HG03354 (cell line): ENCODE data around the gene INTS11.
A peak's percentile ranks its signal among the peaks of the same experiment; 100 is the strongest.
"Not testable (repeated sequence)": the region's sequence is repeated elsewhere in the genome, so short reads cannot be mapped to it uniquely, and the experiment has no call there.

Source experiments
- ATAC-seq: cut with Tn5 transposase; IDR thresholded peaks from one replicate; pipeline ENCODE4 v1.9.1; 2021; ENCODE audit warnings: mild to moderate bottlenecking; ENCODE audit not compliant: unreplicated experiment, poor library complexity, severe bottlenecking

Gene INTS11

GRCh38 chr1:1316199-1316598 is 8.3 kb downstream of the INTS11 start:
- not testable (repeated sequence) for ATAC-seq

DNA sequence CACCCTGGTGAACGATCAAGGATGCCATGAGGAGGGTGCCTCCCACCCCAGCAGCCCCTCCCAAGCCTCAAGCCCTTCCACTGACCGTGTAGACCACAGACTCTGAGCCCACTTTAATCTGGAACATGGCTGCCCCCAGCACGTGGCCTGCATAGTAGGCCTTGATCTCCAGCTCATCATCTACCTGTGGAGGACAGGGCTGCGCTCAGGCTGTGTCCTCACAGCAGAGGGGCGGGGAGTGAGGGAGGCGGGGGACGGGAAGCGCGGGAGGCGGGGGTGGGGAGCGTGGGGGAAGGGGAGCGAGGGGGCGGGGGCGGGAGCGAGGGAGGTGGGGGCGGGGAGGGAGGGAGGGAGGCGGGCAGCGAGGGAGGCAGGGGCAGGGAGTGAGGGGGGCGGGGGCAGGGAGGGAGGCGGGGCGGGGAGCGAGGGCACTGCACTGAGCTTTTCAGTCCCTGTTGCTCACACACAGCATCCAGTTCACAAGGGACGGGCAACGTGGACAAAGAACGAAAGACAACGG is 9.0 kb downstream of the INTS11 start:
- ATAC-seq = no peak

GRCh38 chr1:1314678-1315335 is 9.7 kb downstream of the INTS11 start:
- ATAC-seq = no peak

DNA sequence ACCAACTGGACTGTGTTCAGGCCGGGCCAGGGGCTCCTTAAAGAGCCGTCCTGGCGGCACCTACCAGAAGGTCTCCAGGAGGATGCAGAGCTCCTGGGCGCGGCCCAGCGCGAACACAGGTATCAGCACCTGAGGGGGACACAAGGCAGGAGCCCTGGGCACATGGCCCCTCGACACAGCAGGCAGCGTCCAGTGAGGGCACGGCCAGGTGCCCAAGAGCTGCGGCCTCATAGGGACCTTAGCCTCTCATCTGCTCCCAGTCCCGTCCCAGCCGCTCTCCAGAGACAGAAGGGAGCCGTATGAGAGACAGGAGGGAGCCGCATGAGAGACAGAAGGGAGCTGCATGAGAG is 10.2 kb downstream of the INTS11 start:
- ATAC-seq = no peak

DNA sequence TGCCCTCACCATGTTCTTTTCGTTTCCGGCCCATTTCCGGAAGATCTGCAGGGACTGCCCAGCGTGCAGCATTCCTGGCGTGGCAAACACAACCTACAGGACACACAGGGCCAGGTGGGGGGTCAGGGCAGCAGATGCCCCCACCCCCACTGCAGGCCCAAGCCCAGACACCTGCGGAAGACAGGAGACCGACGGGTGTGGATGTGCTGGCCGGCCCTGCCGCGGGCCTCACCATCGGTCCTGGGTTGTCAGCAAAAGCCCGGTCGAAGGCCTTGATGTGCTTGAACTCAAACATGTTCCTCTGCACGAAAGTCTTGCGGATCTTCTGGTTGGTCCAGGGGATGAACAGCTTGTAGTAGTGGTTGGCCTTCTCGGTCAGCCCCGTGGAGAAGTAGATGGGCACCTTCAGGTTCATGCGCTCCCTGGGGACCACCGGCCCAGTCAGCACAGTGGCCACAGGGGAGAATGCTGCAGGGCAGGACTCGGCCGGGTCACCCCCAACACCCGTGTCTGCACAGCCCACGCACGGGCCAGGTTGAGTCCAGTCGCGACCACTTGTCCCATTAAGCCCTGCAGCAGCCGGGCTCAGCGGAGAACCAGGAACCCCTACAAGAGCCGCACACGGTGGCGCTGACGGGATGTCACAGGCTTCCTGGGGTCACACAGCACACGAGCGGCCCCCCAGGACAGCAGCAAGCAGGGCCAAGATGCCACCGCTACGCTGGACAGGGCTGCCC is 10.8 kb downstream of the INTS11 start:
- ATAC-seq = no peak

GRCh38 chr1:1312450-1313314 is 11.8 kb downstream of the INTS11 start:
- ATAC-seq = no peak

- ATAC-seq = no peak
These were observed 13.1 kb downstream of the INTS11 start for GRCh38 chr1:1311107-1312104.

GRCh38 chr1:1310476-1311053 is 13.9 kb downstream of the INTS11 start:
- no peak for ATAC-seq

DNA sequence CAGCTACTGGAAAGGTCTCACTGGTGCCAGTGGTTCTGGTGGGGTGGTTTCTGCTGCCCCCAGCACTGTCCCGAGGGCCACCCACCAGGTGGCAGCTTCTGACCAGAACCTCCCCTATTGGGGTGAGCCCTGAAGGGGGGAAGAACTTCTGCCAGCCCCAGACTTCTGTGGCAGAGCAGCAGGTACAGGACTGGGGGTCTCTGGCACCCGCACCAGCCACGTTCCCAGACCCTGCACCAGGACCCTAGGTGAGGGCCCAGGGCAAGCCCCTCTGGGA is 14.4 kb downstream of the INTS11 start:
- ATAC-seq = no peak

DNA sequence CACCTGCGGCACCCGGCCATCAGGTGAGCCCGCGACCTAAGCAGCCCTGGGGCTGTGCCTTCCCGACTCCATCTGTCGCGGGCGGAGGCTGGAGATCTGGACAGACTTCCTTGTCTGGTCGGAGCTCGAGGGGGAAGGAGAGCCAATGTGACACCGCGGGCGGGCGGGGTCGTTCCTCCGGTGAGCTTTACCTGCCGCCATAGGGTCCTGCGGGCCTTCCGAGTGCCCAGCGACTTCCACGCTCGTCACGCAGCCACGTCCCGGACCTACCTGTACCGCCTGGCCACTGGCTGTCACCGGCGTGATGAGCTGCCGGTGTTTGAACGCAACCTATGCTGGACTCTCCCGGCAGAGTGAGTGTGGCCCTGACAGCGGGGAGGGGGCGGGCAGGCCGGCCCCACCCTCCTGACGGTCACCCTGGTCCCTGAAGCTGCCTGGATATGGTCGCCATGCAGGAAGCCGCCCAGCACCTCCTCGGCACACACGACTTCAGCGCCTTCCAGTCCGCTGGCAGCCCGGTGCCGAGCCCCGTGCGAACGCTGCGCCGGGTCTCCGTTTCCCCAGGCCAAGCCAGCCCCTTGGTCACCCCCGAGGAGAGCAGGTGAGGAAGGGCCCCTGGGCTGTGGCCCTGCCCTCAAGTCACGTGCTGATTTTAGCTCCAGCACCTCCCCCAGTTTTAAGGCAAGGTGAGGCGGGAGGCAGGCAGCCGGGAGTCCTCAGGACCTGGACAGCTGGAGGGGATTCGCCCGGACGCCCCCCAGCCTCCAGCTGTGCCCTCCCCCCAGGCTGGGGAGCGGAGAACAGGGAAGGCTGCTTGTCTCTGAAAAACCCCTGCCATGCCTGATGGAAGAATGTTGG is 15.0 kb downstream of the INTS11 start:
- no peak for ATAC-seq

DNA sequence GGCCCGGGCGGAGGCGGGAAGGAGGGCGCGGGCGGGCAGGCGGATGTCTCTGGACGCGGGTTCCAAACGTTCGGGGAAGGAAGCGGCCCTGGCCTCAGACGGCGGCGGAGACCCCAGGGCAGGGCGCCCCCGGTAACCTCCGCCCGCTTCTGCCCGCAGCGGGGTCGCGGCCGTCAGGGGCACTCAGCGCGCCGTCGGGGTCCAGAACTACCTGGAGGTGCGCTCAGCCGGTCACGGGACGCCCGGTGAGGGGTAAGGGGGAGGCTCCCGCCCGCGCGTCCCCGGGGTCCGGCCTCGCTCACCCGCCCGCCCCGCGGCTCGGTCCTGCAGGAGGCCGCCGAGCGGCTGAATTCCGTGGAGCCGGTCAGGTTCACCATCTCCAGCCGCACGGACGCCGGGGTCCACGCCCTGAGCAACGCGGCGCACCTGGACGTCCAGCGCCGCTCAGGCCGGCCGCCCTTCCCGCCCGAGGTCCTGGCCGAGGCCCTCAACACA is 15.7 kb downstream of the INTS11 start:
- peak; percentile 0 for ATAC-seq

GRCh38 chr1:1307923-1308755 is 16.3 kb downstream of the INTS11 start, which contains the start of the genes ACAP3 and PUSL1:
Gene ACAP3, minus strand, starts transcription at chr1:1307930. Its CDS starts 115 bp downstream, at chr1:1307815.
Gene PUSL1, plus strand, starts transcription at chr1:1308597. Its CDS starts 47 bp downstream, at chr1:1308644.
- peak; percentile 63 for ATAC-seq

GRCh38 chr1:1307261-1307922 is 17.1 kb downstream of the INTS11 start:
- peak; percentile 1 for ATAC-seq

GRCh38 chr1:1306661-1307260 is 17.7 kb downstream of the INTS11 start:
- no peak for ATAC-seq

DNA sequence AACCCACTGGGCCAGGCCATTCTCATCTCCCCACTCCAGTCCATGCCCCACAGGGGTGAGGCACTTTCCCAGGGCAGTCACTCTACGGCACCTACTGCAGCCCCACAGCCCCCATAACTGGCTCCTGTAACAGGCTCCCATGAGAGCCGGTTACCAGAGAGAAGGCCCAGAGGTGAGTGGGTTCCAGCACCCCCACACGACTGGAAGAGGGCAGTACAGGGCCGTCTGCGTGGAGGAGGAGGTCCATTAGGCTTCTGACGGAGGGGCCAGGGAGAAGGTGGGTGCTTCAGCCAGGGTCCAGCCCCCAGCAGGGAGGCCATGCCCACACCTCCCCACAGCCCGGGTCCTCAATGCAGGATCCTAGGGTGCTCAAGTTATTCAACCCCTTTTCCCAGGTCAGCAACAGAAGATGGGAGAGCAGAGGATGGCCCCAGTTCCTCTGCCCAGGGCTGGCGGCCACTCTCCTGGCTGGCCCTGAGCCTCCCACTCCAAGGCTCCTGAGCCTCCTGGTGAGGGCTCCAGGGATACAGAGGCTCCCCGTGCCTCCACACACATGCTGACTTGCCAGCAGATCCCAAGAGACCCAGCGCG is 18.3 kb downstream of the INTS11 start:
- ATAC-seq = no peak
